GM21717 (cell line): ENCODE measurements around the gene SMOC1.

ENCODE experiments used
- ATAC-seq: cut with Tn5 transposase; IDR thresholded peaks from one replicate; pipeline ENCODE4 v1.9.1; 2021; ENCODE audit warnings: mild to moderate bottlenecking, moderate library complexity; ENCODE audit not compliant: unreplicated experiment

SMOC1 gene

GRCh38 chr14:70077005-70077404 lies 197.8 kb downstream of the SMOC1 start:
- ATAC-seq, result no peak

DNA sequence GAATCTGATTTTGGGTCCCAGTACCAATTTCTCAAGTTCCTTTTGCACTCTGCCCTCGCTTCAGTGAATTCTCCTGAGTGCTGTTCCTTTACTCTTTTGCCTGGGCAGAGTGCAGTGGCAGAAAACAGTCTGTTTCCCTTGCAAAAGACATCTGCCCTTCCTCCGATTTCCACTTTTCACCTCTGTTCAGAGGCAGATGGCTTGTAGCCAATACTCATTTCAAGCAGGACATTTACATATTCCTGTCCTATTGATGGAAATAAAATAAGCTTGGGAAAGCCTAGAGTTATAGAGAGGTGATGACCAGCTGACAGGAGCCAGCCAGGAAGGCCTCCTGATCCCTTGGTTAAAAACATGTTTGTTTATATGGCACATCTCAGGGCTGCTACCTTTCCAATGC lies 198.5 kb downstream of the SMOC1 start:
- no peak for ATAC-seq

DNA sequence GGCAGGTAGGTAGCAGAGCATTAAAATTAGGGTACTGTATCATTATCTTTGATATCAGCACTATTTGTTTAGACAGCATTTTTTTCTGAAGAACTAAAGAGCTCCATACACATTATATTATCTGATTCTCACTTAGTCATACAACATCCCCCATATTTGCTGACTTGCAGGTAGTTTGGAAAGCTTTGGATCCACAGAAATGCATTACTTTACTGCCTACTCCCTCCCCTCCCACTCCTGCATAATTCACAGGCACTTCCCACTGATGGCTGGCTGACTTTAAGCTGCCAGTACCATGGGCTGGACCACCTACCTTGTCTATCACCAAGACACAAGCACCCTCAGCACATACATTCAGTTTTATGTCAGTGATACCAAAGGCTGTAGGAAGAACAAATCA lies 199.1 kb downstream of the SMOC1 start:
- no peak for ATAC-seq

DNA sequence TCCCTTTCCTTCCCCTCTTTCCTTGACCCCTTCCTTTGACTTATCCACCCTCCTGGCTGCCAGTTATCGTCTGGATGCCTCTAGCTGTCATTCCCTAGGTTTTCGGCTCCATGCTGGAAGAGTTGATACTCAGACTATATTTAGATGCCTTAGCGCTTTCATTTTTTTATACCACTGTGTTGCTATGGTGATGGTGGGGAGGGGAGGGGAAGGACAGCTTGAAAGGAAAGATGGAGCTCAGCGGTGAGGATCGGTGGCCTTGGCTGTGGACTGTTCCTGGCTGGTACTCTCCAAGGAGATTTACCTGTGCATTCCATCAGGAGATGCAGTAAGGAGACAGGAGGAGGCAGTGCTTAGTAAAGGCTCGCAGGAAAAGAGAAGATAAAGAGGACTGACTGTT lies 200.9 kb downstream of the SMOC1 start:
- no peak for ATAC-seq
